ENCODE data around the gene ZNF777. TPM values are rescaled to one million over a fixed set of nuclear protein-coding genes. Genes with fewer than 3 reads are reported as not detected.

The ZNF777 gene
- total and polyA plus RNA-seq, 2 experiments from 2014 or later, result 5.6 to 14.8 TPM

GRCh38 chr7:149467321-149467859 lies 6.5 kb upstream of the ZNF777 start:
- no peak overlapping the region for H3K27ac ChIP-seq
- no peaks in the 10 kb centered on the region for H3K79me2 ChIP-seq
- no peak overlapping the region for H3K4me3 ChIP-seq
- WGBS (ENCODE audit: low lambda C conversion rate, missing lambda C conversion rate), result 76% methylated on average over 1 of the region's 1 CpG
- H3K36me3 ChIP-seq (replicated peaks; ENCODE audit: insufficient read depth, low read depth), result no peaks in the 10 kb centered on the region
- H3K4me1 ChIP-seq (ENCODE audit: insufficient read depth), result no peaks in the 10 kb centered on the region
- H2AFZ ChIP-seq, result no peak overlapping the region
- no peak overlapping the region for H3K4me2 ChIP-seq
- no peaks in the 10 kb centered on the region for H3K9me3 ChIP-seq (ENCODE audit: low read depth)
- no peaks in the 10 kb centered on the region for H4K20me1 ChIP-seq (ENCODE audit: insufficient read depth, poor library complexity, severe bottlenecking)
- no peaks in the 10 kb centered on the region for H3K9me2 ChIP-seq (replicated peaks; ENCODE audit: insufficient read depth)
- TF ChIP-seq EZH2 (IDR thresholded peaks at IDR 0.05; ENCODE audit: borderline replicate concordance) (no peak), EZH2phosphoT487 (IDR thresholded peaks at IDR 0.05; ENCODE audit: low read depth, severe bottlenecking, unreplicated experiment) (no peak), CTCF (IDR thresholded peaks at IDR 0.05; ENCODE audit: poor library complexity) (no peak)
- H3K27me3 ChIP-seq, result no peaks in the 10 kb centered on the region
- no peak for DNase-seq (ENCODE audit: low spot score)

DNA sequence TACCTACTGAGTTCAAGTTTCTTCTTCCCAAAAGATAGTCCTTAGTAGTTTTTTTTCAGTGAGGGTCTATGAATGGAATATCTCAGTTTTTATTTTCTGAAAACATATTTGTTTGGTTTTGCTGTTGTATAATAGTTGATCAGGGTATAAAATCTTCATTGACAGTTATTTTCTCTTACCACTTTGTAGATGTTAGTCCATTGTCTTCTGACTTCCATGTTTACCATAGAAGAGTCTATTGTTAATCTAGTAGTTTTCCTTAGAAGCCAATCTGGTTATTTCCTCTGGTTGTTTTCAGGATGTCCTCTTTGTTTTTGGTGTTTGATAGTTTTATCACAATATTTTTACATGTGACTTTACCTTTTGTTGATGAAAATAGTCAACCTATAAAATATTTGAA lies 5.5 kb upstream of the ZNF777 start:
- Histone ChIP-seq H3K9me2 (replicated peaks; ENCODE audit: insufficient read depth) (no peaks in the 10 kb centered on the region), H4K20me1 (ENCODE audit: insufficient read depth, poor library complexity, severe bottlenecking) (no peaks in the 10 kb centered on the region), H3K27me3 (no peaks in the 10 kb centered on the region), H3K4me2 (no peak overlapping the region), H2AFZ (no peak overlapping the region), H3K4me3 (no peak overlapping the region), H3K4me1 (ENCODE audit: insufficient read depth) (peaks cover under 1% of the 10 kb centered on the region), H3K9me3 (ENCODE audit: low read depth) (no peaks in the 10 kb centered on the region), H3K27ac (no peak overlapping the region), H3K79me2 (peaks cover 2% of the 10 kb centered on the region), H3K36me3 (replicated peaks; ENCODE audit: insufficient read depth, low read depth) (no peaks in the 10 kb centered on the region)
- DNase-seq (ENCODE audit: low spot score), result no peak
- TF ChIP-seq EZH2 (IDR thresholded peaks at IDR 0.05; ENCODE audit: borderline replicate concordance) (no peak), CTCF (IDR thresholded peaks at IDR 0.05; ENCODE audit: poor library complexity) (no peak), EZH2phosphoT487 (IDR thresholded peaks at IDR 0.05; ENCODE audit: low read depth, severe bottlenecking, unreplicated experiment) (no peak)

DNA sequence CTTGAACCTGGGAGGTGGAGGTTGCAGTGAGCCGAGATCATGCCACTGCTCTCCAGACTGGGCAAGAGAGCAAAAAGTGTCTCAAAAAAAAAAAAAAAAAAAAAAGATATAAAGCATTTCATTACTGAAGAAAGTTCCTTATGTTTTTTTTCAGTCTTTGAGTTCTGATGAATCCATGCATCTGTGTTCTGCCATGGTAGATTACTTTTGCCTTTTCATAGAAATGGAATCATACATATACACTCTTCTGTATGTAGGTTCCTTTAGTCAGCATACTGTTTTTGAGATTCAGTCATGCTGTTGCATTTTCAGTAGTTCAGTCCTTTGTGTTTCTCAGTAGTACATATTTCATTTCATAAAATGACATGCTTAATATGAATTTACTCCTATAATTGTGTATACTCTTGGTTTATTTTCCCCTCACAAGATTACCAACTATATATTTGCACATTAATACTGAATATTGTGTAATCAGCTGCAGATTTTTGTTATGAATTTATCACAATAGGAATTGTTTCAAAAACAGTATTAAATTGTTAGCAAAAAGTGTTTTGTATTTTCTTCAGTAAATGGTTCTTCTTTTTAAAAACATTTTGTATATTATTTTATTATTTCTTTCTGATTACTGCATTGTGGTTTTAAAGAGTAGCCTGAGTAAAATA lies 2.8 kb upstream of the ZNF777 start:
- peaks cover 10% of the 10 kb centered on the region for H3K4me1 ChIP-seq (ENCODE audit: insufficient read depth)
- H3K27ac ChIP-seq, result no peak overlapping the region
- peaks cover 2% of the 10 kb centered on the region for H4K20me1 ChIP-seq (ENCODE audit: insufficient read depth, poor library complexity, severe bottlenecking)
- no peak overlapping the region for H3K4me3 ChIP-seq
- no peaks in the 10 kb centered on the region for H3K36me3 ChIP-seq (replicated peaks; ENCODE audit: insufficient read depth, low read depth)
- 89% methylated on average over 1 of the region's 1 CpG for WGBS (ENCODE audit: low lambda C conversion rate, missing lambda C conversion rate)
- H3K9me2 ChIP-seq (replicated peaks; ENCODE audit: insufficient read depth), result no peaks in the 10 kb centered on the region
- H2AFZ ChIP-seq, result no peak overlapping the region
- H3K4me2 ChIP-seq, result no peak overlapping the region
- peaks cover 16% of the 10 kb centered on the region for H3K79me2 ChIP-seq
- no peaks in the 10 kb centered on the region for H3K9me3 ChIP-seq (ENCODE audit: low read depth)
- no peaks in the 10 kb centered on the region for H3K27me3 ChIP-seq
- TF ChIP-seq EZH2phosphoT487 (IDR thresholded peaks at IDR 0.05; ENCODE audit: low read depth, severe bottlenecking, unreplicated experiment) (no peak), CTCF (IDR thresholded peaks at IDR 0.05; ENCODE audit: poor library complexity) (no peak), EZH2 (IDR thresholded peaks at IDR 0.05; ENCODE audit: borderline replicate concordance) (no peak)
- no peak for DNase-seq (ENCODE audit: low spot score)
